ENCODE data around the gene ZNF574. TPM values are rescaled to one million over a fixed set of nuclear protein-coding genes. Genes with fewer than 3 reads are reported as not detected.
"Not testable (repeated sequence)": the region's sequence is repeated elsewhere in the genome, so short reads cannot be mapped to it uniquely, and the experiment has no call there.

The ZNF574 gene
- total RNA-seq, 2 donors from 2014 or later: 11.0 to 14.0 TPM

GRCh38 chr19:42092350-42092749, 16.4 kb downstream of the ZNF574 start:
- intact Hi-C loops (cut with DNase I, micrococcal nuclease): no loop called here
- peak; percentile 78 for ATAC-seq
- peak; percentile 47 to 61 for DNase-seq

- ATAC-seq: no peak
These were observed 17.5 kb downstream of the ZNF574 start for GRCh38 chr19:42093505-42093904.

GRCh38 chr19:42093926-42094325, 18.0 kb downstream of the ZNF574 start:
- DNase-seq (no peak), ATAC-seq (peak; percentile 49)
- intact Hi-C loops (cut with DNase I, micrococcal nuclease): no loop called here

More at GRCh38 chr19:42093505-42093904, 17.5 kb downstream of the ZNF574 start:
- DNase-seq: no peak
- intact Hi-C loops (cut with DNase I, micrococcal nuclease): no loop called here

GRCh38 chr19:42095142-42095813, 19.3 kb downstream of the ZNF574 start:
- intact Hi-C loops (cut with DNase I, micrococcal nuclease): no loop called here
- DNase-seq (no peak), ATAC-seq (no peak)

GRCh38 chr19:42095814-42096230, 19.9 kb downstream of the ZNF574 start:
- ATAC-seq (no peak), DNase-seq (no peak)
- intact Hi-C loops (cut with DNase I, micrococcal nuclease): no loop called here

- ATAC-seq: no peak
- intact Hi-C loops (cut with DNase I, micrococcal nuclease): no loop called here
- no peak for DNase-seq
These were observed 20.4 kb downstream of the ZNF574 start for GRCh38 chr19:42096255-42096837.

GRCh38 chr19:42097461-42097860, 21.5 kb downstream of the ZNF574 start:
- intact Hi-C loops (cut with DNase I, micrococcal nuclease): no loop called here
- DNase-seq (no peak), ATAC-seq (no peak)

- DNase-seq: no peak
- intact Hi-C loops (cut with DNase I, micrococcal nuclease): no loop called here
- ATAC-seq: no peak
These were observed 22.8 kb downstream of the ZNF574 start for GRCh38 chr19:42098781-42099180.

GRCh38 chr19:42099336-42099925, 23.5 kb downstream of the ZNF574 start:
- intact Hi-C loops (cut with DNase I, micrococcal nuclease): no loop called here
- ATAC-seq (no peak), DNase-seq (no peak)

GRCh38 chr19:42100241-42100640, 24.3 kb downstream of the ZNF574 start:
- intact Hi-C loops (cut with DNase I, micrococcal nuclease); ATAC-seq; DNase-seq: not testable (repeated sequence)

GRCh38 chr19:42102877-42103276, 26.9 kb downstream of the ZNF574 start:
- intact Hi-C loops (cut with DNase I, micrococcal nuclease): no loop called here
- no peak for DNase-seq
- ATAC-seq: no peak

GRCh38 chr19:42105368-42105767, 29.4 kb downstream of the ZNF574 start:
- intact Hi-C loops (cut with DNase I, micrococcal nuclease): no loop called here
- no peak for ATAC-seq

GRCh38 chr19:42108527-42109389, 32.8 kb downstream of the ZNF574 start:
- peak; percentile 97 for ATAC-seq
- peak; percentile 71 to 90 for DNase-seq
- intact Hi-C loops (cut with DNase I, micrococcal nuclease): no loop called here

More at GRCh38 chr19:42105368-42105767, 29.4 kb downstream of the ZNF574 start:
- DNase-seq: no peak

GRCh38 chr19:42109896-42110295, 33.9 kb downstream of the ZNF574 start:
- ATAC-seq (no peak), DNase-seq (no peak)
- intact Hi-C loops (cut with DNase I, micrococcal nuclease): no loop called here

GRCh38 chr19:42110658-42111057, 34.7 kb downstream of the ZNF574 start:
- intact Hi-C loops (cut with DNase I, micrococcal nuclease): no loop called here
- DNase-seq: no peak
- no peak for ATAC-seq

- ATAC-seq (no peak), DNase-seq (no peak)
- intact Hi-C loops (cut with DNase I, micrococcal nuclease): no loop called here
These were observed 35.4 kb downstream of the ZNF574 start for GRCh38 chr19:42111384-42111783.

- no peak for ATAC-seq
- intact Hi-C loops (cut with DNase I, micrococcal nuclease): no loop called here
- no peak for DNase-seq
These were observed 35.8 kb downstream of the ZNF574 start for GRCh38 chr19:42111811-42112210.

- DNase-seq (peak in 1 of 2 donors; percentile 35), ATAC-seq (peak; percentile 7)
These were observed 37.8 kb downstream of the ZNF574 start for GRCh38 chr19:42113641-42114348.

GRCh38 chr19:42114412-42114811, 38.4 kb downstream of the ZNF574 start:
- peak; percentile 55 to 59 for DNase-seq
- intact Hi-C loops (cut with DNase I, micrococcal nuclease): no loop called here
- ATAC-seq: no peak

More at GRCh38 chr19:42113641-42114348, 37.8 kb downstream of the ZNF574 start:
- intact Hi-C loops (cut with DNase I, micrococcal nuclease): no loop called here

Data from left colon (tissue), 2 donors.